ENCODE results near the gene ATP6V0C.

ATP6V0C gene

DNA sequence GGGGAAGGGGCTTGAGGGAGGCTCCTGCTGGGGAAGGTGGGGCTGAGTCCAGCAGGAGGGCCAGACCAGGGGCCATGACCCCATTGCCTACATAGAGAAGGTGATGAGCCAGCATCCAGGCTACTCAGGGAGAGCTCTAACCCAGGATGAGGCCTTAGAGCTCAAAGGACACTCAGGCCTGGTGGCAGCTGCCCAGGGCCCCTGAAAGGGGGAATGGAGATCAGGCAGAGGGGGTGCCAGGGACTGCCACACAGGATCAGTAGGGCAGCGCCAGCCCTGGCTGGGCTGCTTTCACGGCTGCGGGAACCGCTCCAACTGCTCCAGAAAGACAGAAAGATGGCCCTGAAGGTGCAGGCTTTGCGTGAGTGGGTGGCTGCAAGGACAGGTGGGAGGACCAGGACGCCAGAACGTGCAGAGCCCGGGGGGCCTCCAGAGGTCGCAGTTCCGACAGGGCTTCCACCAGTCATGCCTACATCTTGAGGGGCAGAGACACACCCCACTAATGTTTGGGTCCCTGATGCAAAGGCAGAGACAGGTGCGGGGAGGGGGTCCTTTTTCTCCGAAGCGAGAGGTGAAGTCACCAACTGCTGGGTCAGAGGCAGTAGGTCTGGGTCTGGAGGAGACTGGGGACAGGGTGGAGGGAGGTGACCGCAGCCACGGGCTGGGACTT, 882 bp upstream of the ATP6V0C start:
- no peak for DNase-seq

GRCh38 chr16:2514333-2515179, 804 bp downstream of the ATP6V0C start:
- DNase-seq, result peak; percentile 26

DNA sequence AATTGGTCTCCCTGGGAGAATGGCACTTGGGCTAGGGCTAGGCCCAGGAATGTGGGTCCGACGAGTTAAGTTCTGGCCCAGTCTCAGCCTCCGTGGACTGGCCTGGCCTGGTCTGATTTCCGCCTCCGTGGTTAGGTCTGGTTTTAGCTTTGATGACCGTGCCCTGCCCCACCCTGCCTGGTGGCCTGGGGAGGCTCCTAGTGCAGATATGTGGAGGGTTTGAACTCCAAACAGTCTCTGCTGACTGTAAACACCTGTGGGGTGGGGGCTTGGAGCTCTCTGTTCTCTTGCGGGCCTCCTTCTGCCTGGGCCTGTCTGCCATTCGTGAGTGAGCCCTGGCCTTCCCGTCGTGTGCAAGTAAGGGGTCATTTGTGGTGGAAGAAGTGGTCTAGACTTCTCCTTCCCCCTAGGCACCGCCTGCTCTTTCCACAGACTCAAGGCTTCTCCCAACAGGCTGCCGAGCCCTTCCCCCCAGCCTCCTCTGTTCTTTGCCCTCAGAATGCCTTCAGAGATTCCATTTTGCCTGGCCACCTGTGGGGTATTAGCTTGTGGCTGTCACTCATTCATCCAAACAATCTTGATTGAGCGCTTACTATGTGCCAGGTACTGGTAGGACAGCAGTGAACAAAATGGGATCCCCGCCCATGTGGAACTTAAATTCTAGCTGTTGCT, 1.6 kb downstream of the ATP6V0C start:
- DNase-seq, result no peak

DNA sequence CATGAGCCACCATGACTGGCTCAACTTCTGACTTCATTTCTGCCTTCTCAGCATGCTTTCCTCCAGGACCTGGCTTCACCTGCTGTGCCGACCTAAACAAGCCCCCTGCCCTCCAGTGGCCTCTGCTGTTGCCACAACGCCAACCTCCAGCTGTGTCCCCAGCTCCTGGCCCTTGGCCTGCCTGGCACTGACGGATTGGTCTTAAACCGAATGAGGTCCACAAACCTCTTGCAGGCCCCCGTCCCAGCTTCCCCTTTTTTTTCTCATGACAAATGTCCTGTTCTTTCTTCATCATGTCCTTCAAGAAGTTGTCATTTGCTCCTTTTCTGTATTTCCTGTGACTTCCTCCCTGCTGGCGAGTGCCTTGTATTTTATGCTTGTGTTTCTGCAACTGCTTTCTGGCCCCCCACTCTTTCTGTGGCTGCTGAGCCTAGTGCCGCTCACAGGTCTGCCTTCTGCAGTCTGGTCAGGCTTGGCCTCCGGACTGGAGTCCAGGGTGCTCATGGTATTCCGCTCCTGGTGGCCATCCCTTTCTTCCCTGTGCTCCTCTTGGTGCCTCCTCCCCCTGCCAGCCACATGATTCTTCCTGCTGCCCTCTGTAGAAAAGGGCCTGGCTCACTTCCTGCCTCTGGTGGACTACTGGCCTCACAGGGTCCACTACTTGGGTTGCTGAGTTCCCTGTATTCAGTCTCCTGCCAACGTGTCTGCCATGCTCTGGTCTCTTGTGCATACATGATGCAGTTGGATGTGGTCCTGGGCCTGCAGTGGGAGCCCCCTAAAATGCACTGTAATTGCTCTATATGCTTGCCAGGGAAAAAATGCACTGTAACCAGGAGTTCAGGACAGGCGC, 2.9 kb downstream of the ATP6V0C start:
- DNase-seq, result no peak

- no peak for DNase-seq
Observed at GRCh38 chr16:2517954-2518605, 4.3 kb downstream of the ATP6V0C start.

- no peak for DNase-seq
Observed at GRCh38 chr16:2518823-2519710, 5.3 kb downstream of the ATP6V0C start.

DNA sequence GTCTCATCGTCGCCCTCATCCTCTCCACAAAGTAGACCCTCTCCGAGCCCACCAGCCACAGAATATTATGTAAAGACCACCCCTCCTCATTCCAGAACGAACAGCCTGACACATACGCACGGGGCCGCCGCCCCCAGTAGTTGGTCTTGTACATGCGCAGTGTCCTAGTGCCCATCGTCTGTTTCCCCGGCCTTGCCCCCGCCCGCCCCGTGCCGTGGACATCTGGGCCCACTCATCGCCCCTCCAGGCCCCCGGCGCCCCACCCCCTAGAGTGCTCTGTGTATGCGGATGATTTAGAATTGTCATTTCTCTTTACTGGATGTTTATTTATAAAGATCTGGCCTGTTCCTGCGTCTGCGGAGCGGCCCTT, 5.9 kb downstream of the ATP6V0C start:
- no peak for DNase-seq

- peak; percentile 87 for DNase-seq
Observed at GRCh38 chr16:2520097-2520783, 6.5 kb downstream of the ATP6V0C start, which contains the start of gene AMDHD2. Gene AMDHD2, plus strand, starts transcription at chr16:2520371. Its CDS starts 88 bp downstream, at chr16:2520459.

GRCh38 chr16:2520784-2521531, 7.2 kb downstream of the ATP6V0C start:
- DNase-seq, result no peak

GRCh38 chr16:2523801-2524231, 10.1 kb downstream of the ATP6V0C start:
- DNase-seq, result no peak

GRCh38 chr16:2524339-2524938, 10.7 kb downstream of the ATP6V0C start:
- DNase-seq, result no peak

GRCh38 chr16:2526135-2526534, 12.4 kb downstream of the ATP6V0C start:
- no peak for DNase-seq

GRCh38 chr16:2527071-2527783, 13.5 kb downstream of the ATP6V0C start:
- no peak for DNase-seq

DNA sequence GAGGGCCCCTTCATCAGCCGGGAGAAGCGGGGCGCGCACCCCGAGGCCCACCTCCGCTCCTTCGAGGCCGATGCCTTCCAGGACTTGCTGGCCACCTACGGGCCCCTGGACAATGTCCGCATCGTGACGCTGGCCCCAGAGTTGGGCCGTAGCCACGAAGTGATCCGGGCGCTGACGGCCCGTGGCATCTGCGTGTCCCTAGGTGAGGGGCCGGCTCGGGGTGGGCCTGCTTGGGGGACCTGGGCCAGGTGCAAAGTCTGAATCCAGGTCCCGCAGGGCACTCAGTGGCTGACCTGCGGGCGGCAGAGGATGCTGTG, 14.0 kb downstream of the ATP6V0C start:
- DNase-seq, result no peak

DNA sequence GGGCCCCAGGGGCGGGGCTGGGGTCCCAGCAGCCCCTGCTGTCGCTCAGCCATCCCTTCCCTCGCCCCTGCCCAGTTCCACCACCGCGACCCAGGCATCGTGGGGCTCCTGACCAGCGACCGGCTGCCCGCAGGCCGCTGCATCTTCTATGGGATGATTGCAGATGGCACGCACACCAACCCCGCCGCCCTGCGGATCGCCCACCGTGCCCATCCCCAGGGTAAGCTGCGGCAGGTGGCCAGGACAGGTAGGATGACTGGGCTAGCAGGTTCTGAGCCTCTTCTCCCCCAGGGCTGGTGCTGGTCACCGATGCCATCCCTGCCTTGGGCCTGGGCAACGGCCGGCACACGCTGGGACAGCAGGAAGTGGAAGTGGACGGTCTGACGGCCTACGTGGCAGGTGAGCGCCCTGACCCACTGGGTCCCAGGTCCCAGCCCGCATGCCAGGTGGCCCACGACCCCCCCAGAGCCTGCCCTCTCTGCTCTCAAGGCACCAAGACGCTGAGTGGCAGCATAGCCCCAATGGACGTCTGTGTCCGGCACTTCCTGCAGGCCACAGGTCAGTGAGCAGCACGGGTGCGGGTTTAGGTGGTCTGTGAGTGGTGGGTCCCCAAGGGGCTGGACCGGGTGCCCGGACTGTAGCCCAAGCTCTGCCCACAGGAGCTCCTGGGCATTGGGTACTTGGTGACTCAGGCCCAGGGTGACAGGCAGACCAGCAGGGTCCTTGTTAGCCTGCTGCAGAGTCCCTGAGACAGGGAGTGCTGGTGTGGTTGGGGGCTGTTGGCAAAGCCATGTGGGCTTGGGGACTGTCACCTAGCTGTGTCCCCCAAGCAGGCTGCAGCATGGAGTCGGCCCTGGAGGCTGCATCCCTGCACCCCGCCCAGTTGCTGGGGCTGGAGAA, 14.7 kb downstream of the ATP6V0C start:
- no peak for DNase-seq

DNA sequence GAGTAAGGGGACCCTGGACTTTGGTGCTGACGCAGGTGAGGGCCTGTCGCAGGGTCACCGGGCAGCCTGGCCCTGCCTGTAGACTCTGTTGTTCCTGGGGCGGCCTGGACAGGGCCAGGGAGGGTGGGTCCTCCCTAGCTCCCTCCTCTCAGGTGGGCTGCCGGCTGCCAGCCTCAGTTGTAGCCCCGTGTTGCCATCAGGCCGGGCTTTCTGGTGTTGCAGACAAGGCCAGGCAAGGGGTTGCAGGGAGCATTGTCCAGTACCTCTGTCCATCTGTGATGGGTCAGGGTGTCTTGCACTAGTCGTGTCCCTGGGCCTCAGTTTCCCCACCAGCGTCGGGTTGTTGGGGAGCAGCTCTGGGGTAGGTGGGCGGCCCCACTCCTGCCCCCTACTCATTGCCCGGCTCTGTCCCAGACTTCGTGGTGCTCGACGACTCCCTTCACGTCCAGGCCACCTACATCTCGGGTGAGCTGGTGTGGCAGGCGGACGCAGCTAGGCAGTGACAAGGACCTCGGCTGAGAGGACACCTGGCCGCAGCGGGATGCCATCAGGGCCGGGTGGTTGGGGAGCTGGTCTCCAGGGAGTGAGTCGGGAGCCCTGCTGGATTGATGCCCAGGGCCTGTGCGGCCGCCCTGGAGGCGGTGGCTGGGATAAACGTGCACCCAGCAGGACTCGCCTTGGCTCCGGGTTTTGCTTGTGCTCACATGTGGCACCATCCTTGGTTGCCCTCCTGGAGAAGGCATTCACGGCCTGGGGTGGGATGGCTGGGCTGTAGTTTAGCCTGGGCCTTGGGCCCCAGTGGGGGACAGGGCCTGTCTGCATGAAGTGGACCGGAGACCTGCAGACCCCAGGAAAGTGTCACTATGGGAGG, 15.5 kb downstream of the ATP6V0C start:
- no peak for DNase-seq

Measured in stimulated activated CD4-positive, alpha-beta T cell treated with anti-CD3 and anti-CD28 coated beads, Interleukin-12 subunit alpha, Interleukin-12 subunit beta, amount 100 ng/mL, for 4 hours (primary cell).